GM12801 (cell line): ENCODE measurements around the gene PCBP1.
A peak's percentile ranks its signal among the peaks of the same experiment; 100 is the strongest.

ENCODE experiments used
- TF ChIP-seq, protein P1 (sequence below): IDR thresholded peaks from one replicate; pipeline ENCODE4 v1.5.1; 2011; ENCODE audit warnings: control low read depth; ENCODE audit not compliant: insufficient read length; ENCODE audit errors: extremely low read depth

Gene PCBP1

GRCh38 chr2:70069049-70069448, 18.2 kb upstream of the PCBP1 start:
- TF ChIP-seq, protein P1, sequence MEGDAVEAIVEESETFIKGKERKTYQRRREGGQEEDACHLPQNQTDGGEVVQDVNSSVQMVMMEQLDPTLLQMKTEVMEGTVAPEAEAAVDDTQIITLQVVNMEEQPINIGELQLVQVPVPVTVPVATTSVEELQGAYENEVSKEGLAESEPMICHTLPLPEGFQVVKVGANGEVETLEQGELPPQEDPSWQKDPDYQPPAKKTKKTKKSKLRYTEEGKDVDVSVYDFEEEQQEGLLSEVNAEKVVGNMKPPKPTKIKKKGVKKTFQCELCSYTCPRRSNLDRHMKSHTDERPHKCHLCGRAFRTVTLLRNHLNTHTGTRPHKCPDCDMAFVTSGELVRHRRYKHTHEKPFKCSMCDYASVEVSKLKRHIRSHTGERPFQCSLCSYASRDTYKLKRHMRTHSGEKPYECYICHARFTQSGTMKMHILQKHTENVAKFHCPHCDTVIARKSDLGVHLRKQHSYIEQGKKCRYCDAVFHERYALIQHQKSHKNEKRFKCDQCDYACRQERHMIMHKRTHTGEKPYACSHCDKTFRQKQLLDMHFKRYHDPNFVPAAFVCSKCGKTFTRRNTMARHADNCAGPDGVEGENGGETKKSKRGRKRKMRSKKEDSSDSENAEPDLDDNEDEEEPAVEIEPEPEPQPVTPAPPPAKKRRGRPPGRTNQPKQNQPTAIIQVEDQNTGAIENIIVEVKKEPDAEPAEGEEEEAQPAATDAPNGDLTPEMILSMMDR: no peak

GRCh38 chr2:70070542-70071268, 16.6 kb upstream of the PCBP1 start:
- TF ChIP-seq, protein P1: peak; percentile 24

GRCh38 chr2:70073493-70073892, 13.8 kb upstream of the PCBP1 start:
- TF ChIP-seq, protein P1: no peak

- TF ChIP-seq, protein P1: no peak
These were observed 8.9 kb upstream of the PCBP1 start for GRCh38 chr2:70078384-70078783.

- TF ChIP-seq, protein P1: no peak
These were observed 6.6 kb upstream of the PCBP1 start for GRCh38 chr2:70080610-70081200.

GRCh38 chr2:70081221-70081620, 6.1 kb upstream of the PCBP1 start:
- TF ChIP-seq, protein P1: no peak

- TF ChIP-seq, protein P1: no peak
These were observed 3.7 kb upstream of the PCBP1 start for GRCh38 chr2:70083344-70084156.
